HepG2 (cell line): ENCODE measurements around the gene PARD3. TPM values are rescaled to one million over a fixed set of nuclear protein-coding genes. Genes with fewer than 3 reads are reported as not detected.

Source experiments
- ARNT2 ChIP-seq: sonication (generic); formaldehyde crosslinking; IDR thresholded peaks from 2 replicates; pipeline ENCODE4 v1.8.0; 2022; ENCODE audit warnings: mild to moderate bottlenecking, low read depth, missing genetic modification reagents, moderate library complexity
- CBFB ChIP-seq: sonication (generic); formaldehyde crosslinking; IDR thresholded peaks from 2 replicates; pipeline ENCODE4 v1.4.0; 2020; ENCODE audit warnings: missing genetic modification reagents
- ERF ChIP-seq: IDR thresholded peaks from 2 replicates; pipeline ENCODE4 v1.6.1; 2018; ENCODE audit warnings: missing biosample characterization, missing genetic modification reagents
- FOXJ3 ChIP-seq: sonication (generic); formaldehyde crosslinking; IDR thresholded peaks from 2 replicates; pipeline ENCODE4 v1.4.0; 2020; ENCODE audit warnings: missing genetic modification reagents, mild to moderate bottlenecking, borderline replicate concordance
- GABPA ChIP-seq, 2 experiments: IDR thresholded peaks; 2 replicates each; pipeline ENCODE4 v1.6.1; 2011 to 2016; ENCODE audit warnings: low read depth in 2 of 2, low read length in 1 of 2, missing biosample characterization in 1 of 2, missing genetic modification characterization in 1 of 2
- GATA4 ChIP-seq: sonication (generic); IDR thresholded peaks from 2 replicates; pipeline ENCODE4 v1.6.1; 2016; ENCODE audit warnings: antibody characterized with exemption, low read depth, borderline replicate concordance
- GLMP ChIP-seq: sonication (generic); formaldehyde crosslinking; IDR thresholded peaks from 2 replicates; pipeline ENCODE4 v1.9.0; 2021; ENCODE audit warnings: missing genetic modification reagents, mild to moderate bottlenecking, borderline replicate concordance
- HDAC1 ChIP-seq: sonication (generic); formaldehyde crosslinking; IDR thresholded peaks from 2 replicates; pipeline ENCODE4 v1.5.1; 2020; ENCODE audit warnings: mild to moderate bottlenecking, missing genetic modification reagents
- HDAC6 ChIP-seq: fragments of 200-600 bp; sonication (generic); IDR thresholded peaks from 2 replicates; pipeline ENCODE4 v1.7.0; 2017; ENCODE audit warnings: mild to moderate bottlenecking, antibody characterized with exemption, low read length, low read depth
- HOXD1 ChIP-seq: sonication (generic); formaldehyde crosslinking; IDR thresholded peaks from 2 replicates; pipeline ENCODE4 v1.5.0; 2020; ENCODE audit warnings: missing genetic modification reagents
- KLF12 ChIP-seq: sonication (generic); formaldehyde crosslinking; IDR thresholded peaks from 2 replicates; pipeline ENCODE4 v1.4.0; 2020; ENCODE audit warnings: missing genetic modification reagents, borderline replicate concordance
- ONECUT2 ChIP-seq: sonication (generic); formaldehyde crosslinking; IDR thresholded peaks from 2 replicates; pipeline ENCODE4 v1.4.0; 2020; ENCODE audit warnings: missing genetic modification reagents
- SP5 ChIP-seq: IDR thresholded peaks from 2 replicates; pipeline ENCODE4 v1.6.1; 2016; ENCODE audit warnings: low read depth, borderline replicate concordance
- SRSF9 ChIP-seq: fragments of 200-400 bp; formaldehyde crosslinking; IDR thresholded peaks from 2 replicates; pipeline ENCODE4 v1.6.1; 2018; ENCODE audit warnings: borderline replicate concordance, mild to moderate bottlenecking, low read depth, low read length; ENCODE audit not compliant: insufficient read depth, poor library complexity, severe bottlenecking
- TBX3 ChIP-seq: fragments of 450-650 bp; IDR thresholded peaks from 2 replicates; pipeline ENCODE4 v1.6.1; 2017; ENCODE audit warnings: antibody characterized with exemption, mild to moderate bottlenecking, inconsistent platforms, borderline replicate concordance
- ZFX ChIP-seq: sonication (generic); formaldehyde crosslinking; IDR thresholded peaks from 2 replicates; pipeline ENCODE4 v1.4.0; 2020; ENCODE audit warnings: mild to moderate bottlenecking, low read depth, missing genetic modification reagents, moderate library complexity
- ZNF124 ChIP-seq: sonication (generic); formaldehyde crosslinking; IDR thresholded peaks from 2 replicates; pipeline ENCODE4 v1.4.0; 2020; ENCODE audit warnings: missing genetic modification reagents
- ZNF138 ChIP-seq: sonication (generic); formaldehyde crosslinking; IDR thresholded peaks from 2 replicates; pipeline ENCODE4 v1.5.0; 2020; ENCODE audit warnings: mild to moderate bottlenecking, low read depth, missing genetic modification reagents
- ZNF24 ChIP-seq: fragments of 450-650 bp; IDR thresholded peaks from 2 replicates; pipeline ENCODE4 v1.6.1; 2017; ENCODE audit warnings: antibody characterized with exemption, mild to moderate bottlenecking
- ZNF331 ChIP-seq: sonication (generic); formaldehyde crosslinking; IDR thresholded peaks from 2 replicates; pipeline ENCODE4 v1.4.0; 2020; ENCODE audit warnings: missing genetic modification reagents
- ZNF343 ChIP-seq: sonication (generic); formaldehyde crosslinking; IDR thresholded peaks from 2 replicates; pipeline ENCODE4 v1.4.0; 2020; ENCODE audit warnings: mild to moderate bottlenecking, missing genetic modification reagents
- ZNF350 ChIP-seq: sonication (generic); formaldehyde crosslinking; IDR thresholded peaks from 2 replicates; pipeline ENCODE4 v1.4.0; 2020; ENCODE audit warnings: mild to moderate bottlenecking, low read depth, missing genetic modification reagents, borderline replicate concordance
- ZNF367 ChIP-seq: sonication (generic); formaldehyde crosslinking; IDR thresholded peaks from 2 replicates; pipeline ENCODE4 v1.4.0; 2020; ENCODE audit warnings: missing genetic modification reagents, borderline replicate concordance
- ZNF598 ChIP-seq: sonication (generic); formaldehyde crosslinking; IDR thresholded peaks from 2 replicates; pipeline ENCODE4 v1.5.1; 2020; ENCODE audit warnings: mild to moderate bottlenecking, missing genetic modification reagents, borderline replicate concordance
- ZNF782 ChIP-seq: sonication (generic); formaldehyde crosslinking; IDR thresholded peaks from 2 replicates; pipeline ENCODE4 v1.4.0; 2020; ENCODE audit warnings: missing genetic modification reagents, mild to moderate bottlenecking, borderline replicate concordance
- ZSCAN25 ChIP-seq: sonication (generic); formaldehyde crosslinking; IDR thresholded peaks from 2 replicates; pipeline ENCODE4 v1.8.0; 2022; ENCODE audit warnings: mild to moderate bottlenecking, missing genetic modification reagents
- polyA plus RNA-seq, 8 experiments: library from polyadenylated mRNA; depleted of rRNA in 3 of 8; stranded (reverse) in 7 of 8; unstranded in 1 of 8; fragments of >200 nt; fragmentation: Illumina TruSeq in 4 of 8; extraction: Trizol in 4 of 8; gene quantifications; 2 replicates each; pipeline versions ENCODE4 v1.2.1 to v1.2.3, GENCODE V29; 2011 to 2016; ENCODE audit warnings: low read depth in 4 of 8, missing spikeins in 1 of 8, mixed read lengths in 1 of 8; ENCODE audit not compliant: insufficient read depth in 1 of 8
- total RNA-seq, 5 experiments: library from RNA; depleted of rRNA; stranded (reverse); fragments of >200 nt; fragmentation: Illumina TruSeq; extraction: Trizol; gene quantifications; 2 replicates each; pipeline ENCODE4 v1.2.3, GENCODE V29; 2016; ENCODE audit warnings: low read depth in 1 of 5
- TF ChIP-seq, protein P1 (sequence below): sonication (generic); formaldehyde crosslinking; IDR thresholded peaks from 2 replicates; pipeline ENCODE4 v1.4.0; 2020; ENCODE audit warnings: missing genetic modification reagents

The PARD3 gene
- total and polyA plus RNA-seq, 2 of the 13 experiments (the other 11 are each of a cell fraction or from before 2014, with no cell fraction given): 40.9 to 60.0 TPM

DNA sequence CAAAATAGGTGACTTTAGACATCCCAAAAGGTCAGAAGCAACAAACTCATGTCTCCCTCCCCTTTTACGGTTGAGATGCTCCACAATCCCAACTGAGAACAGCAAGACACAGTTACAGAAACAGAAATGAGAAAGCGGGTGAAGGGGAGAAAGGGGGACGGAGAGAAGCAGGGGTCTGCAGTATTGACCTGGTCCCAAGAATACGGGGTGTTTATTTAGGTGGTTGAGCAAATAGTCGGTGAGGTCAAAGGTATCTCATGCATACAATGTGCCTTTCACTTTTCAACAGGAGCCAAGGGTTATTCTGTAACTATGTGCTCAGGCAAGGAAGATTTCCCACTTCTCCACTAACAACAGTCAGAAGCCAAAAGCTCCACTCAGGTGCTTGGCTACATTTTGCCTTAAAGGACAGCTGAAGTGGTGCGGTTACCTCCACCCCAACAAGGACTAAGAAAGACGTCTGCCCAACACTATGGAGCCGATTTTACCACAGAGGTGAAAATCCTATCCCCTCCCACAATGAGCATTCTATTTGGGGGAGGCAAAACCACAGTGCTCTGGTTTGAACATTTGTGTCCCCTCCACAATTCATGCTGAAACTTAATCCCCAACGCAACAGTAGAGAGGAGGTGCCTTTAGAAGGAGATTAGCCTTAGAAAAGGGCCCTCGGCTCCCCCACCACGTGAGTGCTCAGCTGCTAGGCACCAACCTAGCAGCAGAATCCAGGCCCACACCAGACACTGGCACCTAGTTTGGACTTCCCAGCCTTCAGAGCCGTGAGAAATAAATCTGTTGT, 77.9 kb downstream of the PARD3 start (continued):
- TF ChIP-seq ZNF782 (CRISPR knock-in tag): no peak
- TF ChIP-seq ZNF343 (CRISPR knock-in tag): no peak
- no peak for TF ChIP-seq HDAC6
- TF ChIP-seq ZNF598 (CRISPR knock-in tag): no peak
- no peak for TF ChIP-seq SRSF9
- no peak for TF ChIP-seq ARNT2 (CRISPR knock-in tag)
- TF ChIP-seq HDAC1 (CRISPR knock-in tag): peak; percentile 31; the same call in 1 of the 2 replicates
- TF ChIP-seq, protein P1, sequence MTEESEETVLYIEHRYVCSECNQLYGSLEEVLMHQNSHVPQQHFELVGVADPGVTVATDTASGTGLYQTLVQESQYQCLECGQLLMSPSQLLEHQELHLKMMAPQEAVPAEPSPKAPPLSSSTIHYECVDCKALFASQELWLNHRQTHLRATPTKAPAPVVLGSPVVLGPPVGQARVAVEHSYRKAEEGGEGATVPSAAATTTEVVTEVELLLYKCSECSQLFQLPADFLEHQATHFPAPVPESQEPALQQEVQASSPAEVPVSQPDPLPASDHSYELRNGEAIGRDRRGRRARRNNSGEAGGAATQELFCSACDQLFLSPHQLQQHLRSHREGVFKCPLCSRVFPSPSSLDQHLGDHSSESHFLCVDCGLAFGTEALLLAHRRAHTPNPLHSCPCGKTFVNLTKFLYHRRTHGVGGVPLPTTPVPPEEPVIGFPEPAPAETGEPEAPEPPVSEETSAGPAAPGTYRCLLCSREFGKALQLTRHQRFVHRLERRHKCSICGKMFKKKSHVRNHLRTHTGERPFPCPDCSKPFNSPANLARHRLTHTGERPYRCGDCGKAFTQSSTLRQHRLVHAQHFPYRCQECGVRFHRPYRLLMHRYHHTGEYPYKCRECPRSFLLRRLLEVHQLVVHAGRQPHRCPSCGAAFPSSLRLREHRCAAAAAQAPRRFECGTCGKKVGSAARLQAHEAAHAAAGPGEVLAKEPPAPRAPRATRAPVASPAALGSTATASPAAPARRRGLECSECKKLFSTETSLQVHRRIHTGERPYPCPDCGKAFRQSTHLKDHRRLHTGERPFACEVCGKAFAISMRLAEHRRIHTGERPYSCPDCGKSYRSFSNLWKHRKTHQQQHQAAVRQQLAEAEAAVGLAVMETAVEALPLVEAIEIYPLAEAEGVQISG (CRISPR knock-in tag): peak; percentile 51
- no peak for TF ChIP-seq GLMP (CRISPR knock-in tag)
- no peak for TF ChIP-seq GABPA (IDR thresholded peaks at IDR 0.05; ENCODE audit: low read depth, low read length)
- TF ChIP-seq GABPA (CRISPR knock-in tag; IDR thresholded peaks at IDR 0.05; ENCODE audit: low read depth): peak; percentile 27; the same call in 1 of the 2 replicates
- TF ChIP-seq FOXJ3 (CRISPR knock-in tag): peak; percentile 47; the same call in 1 of the 2 replicates
- TF ChIP-seq KLF12 (CRISPR knock-in tag): peak; percentile 56; the same call in 1 of the 2 replicates
- peak; percentile 27; the same call in 1 of the 2 replicates for TF ChIP-seq TBX3
- peak; percentile 81; the same call in 1 of the 2 replicates for TF ChIP-seq ZSCAN25
- TF ChIP-seq ONECUT2 (CRISPR knock-in tag): peak; percentile 91
- peak; percentile 71 for TF ChIP-seq ZNF331 (CRISPR knock-in tag)
- no peak for TF ChIP-seq CBFB (CRISPR knock-in tag)
- no peak for TF ChIP-seq ZNF367 (CRISPR knock-in tag)
- peak; percentile 78; the same call in 1 of the 2 replicates for TF ChIP-seq ERF
- TF ChIP-seq GATA4: 0 out of 2 replicates have a peak, but pooled peaks have one; percentile 17
- peak; percentile 71; the same call in 1 of the 2 replicates for TF ChIP-seq HOXD1 (CRISPR knock-in tag)
- no peak for TF ChIP-seq ZNF24
- peak; percentile 28; the same call in 1 of the 2 replicates for TF ChIP-seq ZFX (CRISPR knock-in tag)
- TF ChIP-seq ZNF124: peak; percentile 43; the same call in 1 of the 2 replicates
- no peak for TF ChIP-seq ZNF350 (CRISPR knock-in tag)
- no peak for TF ChIP-seq ZNF138 (CRISPR knock-in tag)
- no peak; the same call in 1 of the 2 replicates for TF ChIP-seq SP5
